ENCODE results near the gene RRAS2. TPM values are rescaled to one million over a fixed set of nuclear protein-coding genes. Genes with fewer than 3 reads are reported as not detected.

RRAS2 gene
- polyA plus RNA-seq, 1 of the 3 experiments (the other 2 are of a cell fraction): 53.3 TPM

DNA sequence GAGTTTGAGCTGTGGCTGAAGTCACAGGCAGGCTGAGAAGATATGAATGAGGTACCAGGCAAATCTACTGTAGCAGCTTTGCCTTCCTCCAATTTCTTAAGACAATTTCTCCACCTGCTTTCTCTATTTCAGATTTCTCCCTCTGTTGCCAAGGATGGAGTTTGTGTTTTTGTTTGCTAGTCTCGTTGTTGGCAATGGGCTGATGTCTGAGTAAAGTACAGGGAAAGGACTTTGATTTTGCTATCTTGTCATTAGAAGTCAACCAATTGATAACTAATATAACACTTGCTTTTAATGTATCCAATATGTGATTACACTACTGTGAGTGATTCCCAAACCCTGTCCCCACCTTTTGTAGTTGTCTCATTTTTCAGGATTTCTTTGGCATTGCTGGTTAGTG is 40.1 kb upstream of the RRAS2 start:
- ChIA-PET CTCF (interaction anchor here (1.2 to 1.6 kb wide), 3 partner anchors 14 to 98 kb away, joined by 3 to 5 read pairs (median 4); no protein-coding TSS in a partner anchor), POLR2A (no interaction called here)
- Histone ChIP-seq H3K4me2 (no peak overlapping the region), H2AFZ (ENCODE audit: low read depth) (no peak overlapping the region), H3K79me2 (ENCODE audit: insufficient read depth) (no peaks in the 10 kb centered on the region), H3K4me3 (ENCODE audit: low read depth in 2 of 2, low read length in 1 of 2) (no peak overlapping the region), H3K9ac (no peak overlapping the region), H3K36me3 (replicated peaks in 1 of 2; ENCODE audit: control insufficient read depth in 1 of 2, insufficient read depth in 2 of 2, low read length in 1 of 2) (no peaks in the 10 kb centered on the region), H3F3A (replicated peaks; ENCODE audit: insufficient read depth) (no peaks in the 10 kb centered on the region), H3K9me3 (no peaks in the 10 kb centered on the region), H3K4me1 (ENCODE audit: control insufficient read depth in 1 of 2, insufficient read depth in 2 of 2, low read depth in 1 of 2, low read length in 1 of 2) (no peaks in the 10 kb centered on the region), H4K20me1 (ENCODE audit: insufficient read depth) (no peaks in the 10 kb centered on the region), H3K9me2 (no peaks in the 10 kb centered on the region), H3K27me3 (ENCODE audit: insufficient read depth) (no peaks in the 10 kb centered on the region), H3K27ac (ENCODE audit: low read depth in 2 of 2, low read length in 1 of 2) (no peak overlapping the region)
- TF ChIP-seq TAF1 (IDR thresholded peaks at IDR 0.05; ENCODE audit: borderline replicate concordance, low read depth, low read length) (no peak), MEF2A (IDR thresholded peaks at IDR 0.05; ENCODE audit: borderline replicate concordance, low read depth) (no peak), RFX5 (IDR thresholded peaks at IDR 0.05; ENCODE audit: low read length) (no peak), FOXJ3 (CRISPR knock-in tag; IDR thresholded peaks at IDR 0.05) (no peak)
- DNase-seq: no peak
- 82% methylated on average over 1 of the region's 1 CpG for WGBS (ENCODE audit: low lambda C conversion rate)

DNA sequence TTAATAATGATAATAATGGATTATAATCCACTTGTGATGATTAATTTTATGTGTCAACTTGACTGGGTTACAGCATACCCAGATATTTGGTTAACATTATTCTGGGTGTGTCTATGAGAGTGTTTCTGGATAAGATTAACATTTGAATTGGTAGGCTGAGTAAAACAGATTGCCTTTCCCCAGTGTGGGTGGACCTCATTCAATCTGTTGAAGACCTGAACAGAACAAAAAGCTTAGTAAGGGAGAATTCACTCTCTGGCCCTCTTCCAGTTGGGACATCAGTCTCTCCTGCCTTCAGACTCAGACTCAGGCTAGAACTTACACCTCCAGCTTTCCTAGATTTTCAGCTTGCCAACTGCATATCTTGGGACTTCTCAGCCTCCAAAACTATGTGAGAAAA is 37.3 kb upstream of the RRAS2 start:
- Histone ChIP-seq H3K9ac (no peak overlapping the region), H3K27ac (ENCODE audit: low read depth in 2 of 2, low read length in 1 of 2) (no peak overlapping the region), H3F3A (replicated peaks; ENCODE audit: insufficient read depth) (no peaks in the 10 kb centered on the region), H3K79me2 (ENCODE audit: insufficient read depth) (no peaks in the 10 kb centered on the region), H3K4me2 (no peak overlapping the region), H3K4me1 (ENCODE audit: control insufficient read depth in 1 of 2, insufficient read depth in 2 of 2, low read depth in 1 of 2, low read length in 1 of 2) (no peaks in the 10 kb centered on the region), H3K36me3 (replicated peaks in 1 of 2; ENCODE audit: control insufficient read depth in 1 of 2, insufficient read depth in 2 of 2, low read length in 1 of 2) (no peaks in the 10 kb centered on the region), H3K9me2 (no peaks in the 10 kb centered on the region), H3K9me3 (no peaks in the 10 kb centered on the region), H3K4me3 (ENCODE audit: low read depth in 2 of 2, low read length in 1 of 2) (no peak overlapping the region), H2AFZ (ENCODE audit: low read depth) (no peak overlapping the region), H4K20me1 (ENCODE audit: insufficient read depth) (no peaks in the 10 kb centered on the region), H3K27me3 (ENCODE audit: insufficient read depth) (no peaks in the 10 kb centered on the region)
- no peak for DNase-seq
- POLR2A ChIA-PET: no interaction called here
- CTCF ChIA-PET: interaction anchor here (0.9 kb wide), 1 partner anchor 88 kb away, joined by 3 read pairs; no protein-coding TSS in a partner anchor
- TF ChIP-seq GABPA (IDR thresholded peaks at IDR 0.05; ENCODE audit: low read depth): no peak
- TF ChIP-seq, protein P1, sequence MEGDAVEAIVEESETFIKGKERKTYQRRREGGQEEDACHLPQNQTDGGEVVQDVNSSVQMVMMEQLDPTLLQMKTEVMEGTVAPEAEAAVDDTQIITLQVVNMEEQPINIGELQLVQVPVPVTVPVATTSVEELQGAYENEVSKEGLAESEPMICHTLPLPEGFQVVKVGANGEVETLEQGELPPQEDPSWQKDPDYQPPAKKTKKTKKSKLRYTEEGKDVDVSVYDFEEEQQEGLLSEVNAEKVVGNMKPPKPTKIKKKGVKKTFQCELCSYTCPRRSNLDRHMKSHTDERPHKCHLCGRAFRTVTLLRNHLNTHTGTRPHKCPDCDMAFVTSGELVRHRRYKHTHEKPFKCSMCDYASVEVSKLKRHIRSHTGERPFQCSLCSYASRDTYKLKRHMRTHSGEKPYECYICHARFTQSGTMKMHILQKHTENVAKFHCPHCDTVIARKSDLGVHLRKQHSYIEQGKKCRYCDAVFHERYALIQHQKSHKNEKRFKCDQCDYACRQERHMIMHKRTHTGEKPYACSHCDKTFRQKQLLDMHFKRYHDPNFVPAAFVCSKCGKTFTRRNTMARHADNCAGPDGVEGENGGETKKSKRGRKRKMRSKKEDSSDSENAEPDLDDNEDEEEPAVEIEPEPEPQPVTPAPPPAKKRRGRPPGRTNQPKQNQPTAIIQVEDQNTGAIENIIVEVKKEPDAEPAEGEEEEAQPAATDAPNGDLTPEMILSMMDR (IDR thresholded peaks at IDR 0.05): no peak
- TF ChIP-seq FOSL2 (IDR thresholded peaks at IDR 0.05; ENCODE audit: borderline replicate concordance, low read depth): no peak
- no peak for TF ChIP-seq FOXJ3 (CRISPR knock-in tag; IDR thresholded peaks at IDR 0.05)

DNA sequence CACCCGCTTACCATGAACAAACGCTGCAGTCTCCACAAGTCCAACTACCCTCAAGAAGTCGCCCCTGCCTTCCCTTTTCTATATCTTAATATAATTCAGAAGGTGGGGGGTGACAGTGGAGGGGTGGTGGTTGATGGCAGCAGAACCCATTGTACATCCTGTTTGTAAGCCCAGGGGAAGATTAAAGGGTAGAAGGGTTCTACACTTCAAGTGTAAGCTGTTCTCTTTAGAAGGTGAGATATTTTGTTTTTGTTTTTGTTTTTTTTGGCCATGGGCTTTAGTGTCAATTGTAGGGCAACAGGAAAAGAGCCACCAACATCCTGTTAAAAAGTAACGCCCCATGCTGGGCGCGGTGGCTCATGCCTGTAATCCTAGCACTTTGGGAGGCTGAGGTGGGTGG is 34.9 kb upstream of the RRAS2 start:
- POLR2A ChIA-PET: interaction anchor here (0.6 kb wide), 1 partner anchor 224 kb away, joined by 3 read pairs; no protein-coding TSS in a partner anchor
- no peak overlapping the region for H2AFZ ChIP-seq (ENCODE audit: low read depth)
- 96% methylated on average over 6 of the region's 6 CpGs for WGBS (ENCODE audit: low lambda C conversion rate)
- DNase-seq: no peak
- no peak overlapping the region for H3K4me2 ChIP-seq
- no peaks in the 10 kb centered on the region for H3K79me2 ChIP-seq (ENCODE audit: insufficient read depth)
- no peaks in the 10 kb centered on the region for H3K4me1 ChIP-seq (ENCODE audit: control insufficient read depth in 1 of 2, insufficient read depth in 2 of 2, low read depth in 1 of 2, low read length in 1 of 2)
- H3K9me3 ChIP-seq: no peaks in the 10 kb centered on the region
- H4K20me1 ChIP-seq (ENCODE audit: insufficient read depth): no peaks in the 10 kb centered on the region
- CTCF ChIA-PET: no interaction called here
- H3K27ac ChIP-seq (ENCODE audit: low read depth in 2 of 2, low read length in 1 of 2): no peak overlapping the region
- H3K4me3 ChIP-seq (ENCODE audit: low read depth in 2 of 2, low read length in 1 of 2): no peak overlapping the region
- H3K36me3 ChIP-seq (replicated peaks in 1 of 2; ENCODE audit: control insufficient read depth in 1 of 2, insufficient read depth in 2 of 2, low read length in 1 of 2): no peaks in the 10 kb centered on the region
- no peaks in the 10 kb centered on the region for H3K9me2 ChIP-seq
- no peak overlapping the region for H3K9ac ChIP-seq
- no peaks in the 10 kb centered on the region for H3K27me3 ChIP-seq (ENCODE audit: insufficient read depth)
- TF ChIP-seq POLR2AphosphoS5 (IDR thresholded peaks at IDR 0.05; ENCODE audit: low read depth, low read length): no peak
- TF ChIP-seq, protein P2, sequence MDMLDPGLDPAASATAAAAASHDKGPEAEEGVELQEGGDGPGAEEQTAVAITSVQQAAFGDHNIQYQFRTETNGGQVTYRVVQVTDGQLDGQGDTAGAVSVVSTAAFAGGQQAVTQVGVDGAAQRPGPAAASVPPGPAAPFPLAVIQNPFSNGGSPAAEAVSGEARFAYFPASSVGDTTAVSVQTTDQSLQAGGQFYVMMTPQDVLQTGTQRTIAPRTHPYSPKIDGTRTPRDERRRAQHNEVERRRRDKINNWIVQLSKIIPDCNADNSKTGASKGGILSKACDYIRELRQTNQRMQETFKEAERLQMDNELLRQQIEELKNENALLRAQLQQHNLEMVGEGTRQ (IDR thresholded peaks at IDR 0.05; ENCODE audit: borderline replicate concordance, low read depth, low read length): no peak
- TF ChIP-seq, protein P3, sequence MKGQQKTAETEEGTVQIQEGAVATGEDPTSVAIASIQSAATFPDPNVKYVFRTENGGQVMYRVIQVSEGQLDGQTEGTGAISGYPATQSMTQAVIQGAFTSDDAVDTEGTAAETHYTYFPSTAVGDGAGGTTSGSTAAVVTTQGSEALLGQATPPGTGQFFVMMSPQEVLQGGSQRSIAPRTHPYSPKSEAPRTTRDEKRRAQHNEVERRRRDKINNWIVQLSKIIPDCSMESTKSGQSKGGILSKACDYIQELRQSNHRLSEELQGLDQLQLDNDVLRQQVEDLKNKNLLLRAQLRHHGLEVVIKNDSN (IDR thresholded peaks at IDR 0.05; ENCODE audit: borderline replicate concordance, low read depth): no peak
- no peak for TF ChIP-seq RFX5 (IDR thresholded peaks at IDR 0.05; ENCODE audit: low read length)
- TF ChIP-seq, protein P1 (IDR thresholded peaks at IDR 0.05): no peak
- TF ChIP-seq YY1 (IDR thresholded peaks at IDR 0.05; ENCODE audit: low read depth): no peak
- H3F3A ChIP-seq (replicated peaks; ENCODE audit: insufficient read depth): no peaks in the 10 kb centered on the region

All from SK-N-SH (cell line).